IPS-NIHi7 (cell line): Measurements from ENCODE around the gene RNF10.
"Not testable (repeated sequence)": the region's sequence is repeated elsewhere in the genome, so short reads cannot be mapped to it uniquely, and the experiment has no call there.

Experiments used
- DNase-seq: peaks from one replicate; pipeline ENCODE4 v3.0.0; 2012; ENCODE audit warnings: mixed read lengths; ENCODE audit errors: extremely low spot score

Gene RNF10

GRCh38 chr12:120579179-120579578 is 45.0 kb downstream of the RNF10 start:
- DNase-seq: no peak

GRCh38 chr12:120580787-120581723 is 46.9 kb downstream of the RNF10 start, which contains the start of gene POP5:
Gene POP5, minus strand, starts transcription at chr12:120581402. Its CDS starts 40 bp downstream, at chr12:120581362.
- DNase-seq: peak; percentile 94

DNA sequence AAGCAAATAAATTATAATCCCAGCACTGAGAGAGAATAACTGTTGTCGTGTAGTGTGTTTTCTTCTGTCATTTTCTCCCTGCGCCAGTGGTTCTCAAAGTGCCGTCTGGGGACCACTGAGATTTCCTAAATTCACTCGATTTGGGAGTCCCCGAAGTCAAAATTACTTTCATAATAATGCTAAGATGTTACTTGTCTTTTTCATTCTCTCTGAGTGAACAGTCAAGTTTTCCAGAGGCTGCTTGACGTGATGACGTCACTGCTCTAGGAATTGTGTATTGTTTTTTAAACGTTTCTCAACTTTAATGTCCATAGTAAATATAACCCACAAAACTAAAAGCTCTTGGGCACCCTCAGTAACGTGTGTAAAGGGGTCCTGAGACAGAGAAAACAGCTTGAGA is 47.8 kb downstream of the RNF10 start:
- no peak for DNase-seq

- DNase-seq: peak; percentile 74
These were observed 49.4 kb downstream of the RNF10 start for GRCh38 chr12:120583478-120584030.

- peak; percentile 45 for DNase-seq
These were observed 50.4 kb downstream of the RNF10 start for GRCh38 chr12:120584343-120585149.

DNA sequence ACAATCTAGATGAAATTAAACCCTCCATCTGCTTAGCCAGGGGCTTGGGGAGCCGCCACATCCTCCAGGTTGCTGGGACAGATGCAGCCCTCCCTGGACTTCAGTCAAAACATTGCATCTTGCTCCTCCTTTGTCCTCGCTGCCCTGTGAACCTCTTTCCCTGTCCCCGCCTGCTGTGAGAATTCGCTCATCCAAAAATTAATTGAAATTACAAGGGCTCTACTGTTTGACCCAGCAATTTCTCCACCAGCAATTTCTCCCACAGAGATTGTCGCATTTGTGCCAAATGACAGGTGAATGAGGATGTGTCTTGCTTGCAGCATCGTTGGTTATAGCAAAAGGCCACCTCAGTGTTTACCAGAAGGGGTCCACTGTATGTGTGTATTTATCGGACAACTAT is 52.0 kb downstream of the RNF10 start:
- DNase-seq: no peak

DNA sequence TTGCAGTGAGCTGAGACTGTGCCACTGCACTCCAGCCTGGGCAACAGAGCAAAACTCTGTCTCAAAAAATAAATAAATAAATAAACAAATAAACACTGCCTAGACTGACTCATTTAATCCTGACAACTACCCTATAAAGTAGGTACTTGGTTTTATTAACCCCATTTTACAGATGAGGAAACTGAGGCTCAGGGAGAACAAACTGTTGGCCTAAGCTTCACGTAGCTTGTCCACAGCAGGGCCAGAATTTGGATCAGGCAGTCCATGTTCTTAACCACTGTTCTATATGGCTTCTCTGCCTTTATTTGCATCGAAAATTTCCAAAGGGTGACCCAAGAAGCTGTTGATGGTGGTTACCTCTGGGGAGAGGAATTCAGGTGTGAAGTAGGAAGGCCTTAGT is 52.7 kb downstream of the RNF10 start:
- no peak for DNase-seq

DNA sequence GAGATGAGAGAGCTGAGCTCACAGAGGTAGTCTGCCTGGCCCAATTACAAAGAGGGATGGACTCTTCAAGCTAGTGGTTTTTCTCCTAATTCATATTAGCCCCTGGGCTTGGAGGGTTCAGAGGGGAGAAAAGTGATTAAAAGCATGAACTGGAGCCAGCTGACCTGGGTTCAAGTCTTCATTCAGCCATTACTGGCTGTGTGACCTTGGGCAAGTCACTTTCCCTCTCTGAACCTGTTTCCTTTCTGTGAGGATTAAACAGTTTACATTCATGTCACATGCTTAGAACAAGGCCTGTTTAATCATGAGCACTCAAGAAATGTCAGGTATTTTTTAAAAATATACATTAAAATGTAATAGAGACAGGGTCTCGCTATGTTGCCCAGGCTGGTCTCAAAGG is 54.2 kb downstream of the RNF10 start:
- DNase-seq: no peak

DNA sequence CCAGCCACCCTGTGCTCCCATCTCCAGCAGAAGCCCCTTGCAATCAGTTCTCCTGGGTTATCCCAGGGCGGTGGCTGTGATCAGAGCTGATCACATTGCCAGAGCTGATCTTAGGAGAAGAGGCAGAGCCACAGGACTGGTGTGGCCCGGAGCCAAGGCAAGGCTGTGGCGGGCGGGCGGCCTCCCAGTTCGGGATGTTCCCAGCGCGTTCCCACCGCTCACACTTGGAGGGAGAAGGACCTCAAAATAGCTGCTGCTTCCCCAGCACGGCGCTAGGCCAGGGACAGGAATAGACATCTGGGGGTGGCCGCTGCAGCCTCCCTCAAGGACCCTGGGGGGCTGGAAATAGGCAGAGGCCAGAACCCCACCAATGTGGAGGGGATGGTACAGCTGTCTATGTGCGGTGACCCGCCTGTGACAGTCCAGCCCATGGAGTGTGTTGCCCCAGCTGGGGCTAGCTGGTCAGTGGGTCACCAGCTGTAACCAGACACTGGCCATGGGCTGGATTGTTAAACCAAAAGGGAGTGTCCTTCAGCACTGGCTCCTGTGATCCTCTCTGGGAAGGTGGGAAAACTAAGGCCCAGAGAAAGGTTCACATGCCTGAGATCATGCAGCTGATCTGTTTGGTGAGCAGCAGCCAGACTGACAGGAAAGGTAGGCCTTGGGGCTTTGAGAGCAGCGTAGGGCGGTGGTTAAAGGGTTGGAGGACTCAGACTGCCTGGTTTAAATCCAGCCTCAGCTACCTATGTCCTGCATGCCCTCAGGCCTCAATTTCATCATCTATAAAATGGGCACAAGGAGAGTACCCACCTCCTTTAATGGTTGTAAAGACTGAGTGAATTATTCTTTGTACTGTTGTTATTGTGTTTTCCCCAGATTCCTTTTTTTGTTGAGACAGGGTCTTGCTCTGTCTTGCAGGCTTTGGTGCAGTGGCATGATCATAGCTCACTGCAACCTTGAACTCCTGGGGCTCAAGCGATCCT is 55.1 kb downstream of the RNF10 start:
- no peak for DNase-seq

- no peak for DNase-seq
These were observed 56.7 kb downstream of the RNF10 start for GRCh38 chr12:120590741-120591407.

DNA sequence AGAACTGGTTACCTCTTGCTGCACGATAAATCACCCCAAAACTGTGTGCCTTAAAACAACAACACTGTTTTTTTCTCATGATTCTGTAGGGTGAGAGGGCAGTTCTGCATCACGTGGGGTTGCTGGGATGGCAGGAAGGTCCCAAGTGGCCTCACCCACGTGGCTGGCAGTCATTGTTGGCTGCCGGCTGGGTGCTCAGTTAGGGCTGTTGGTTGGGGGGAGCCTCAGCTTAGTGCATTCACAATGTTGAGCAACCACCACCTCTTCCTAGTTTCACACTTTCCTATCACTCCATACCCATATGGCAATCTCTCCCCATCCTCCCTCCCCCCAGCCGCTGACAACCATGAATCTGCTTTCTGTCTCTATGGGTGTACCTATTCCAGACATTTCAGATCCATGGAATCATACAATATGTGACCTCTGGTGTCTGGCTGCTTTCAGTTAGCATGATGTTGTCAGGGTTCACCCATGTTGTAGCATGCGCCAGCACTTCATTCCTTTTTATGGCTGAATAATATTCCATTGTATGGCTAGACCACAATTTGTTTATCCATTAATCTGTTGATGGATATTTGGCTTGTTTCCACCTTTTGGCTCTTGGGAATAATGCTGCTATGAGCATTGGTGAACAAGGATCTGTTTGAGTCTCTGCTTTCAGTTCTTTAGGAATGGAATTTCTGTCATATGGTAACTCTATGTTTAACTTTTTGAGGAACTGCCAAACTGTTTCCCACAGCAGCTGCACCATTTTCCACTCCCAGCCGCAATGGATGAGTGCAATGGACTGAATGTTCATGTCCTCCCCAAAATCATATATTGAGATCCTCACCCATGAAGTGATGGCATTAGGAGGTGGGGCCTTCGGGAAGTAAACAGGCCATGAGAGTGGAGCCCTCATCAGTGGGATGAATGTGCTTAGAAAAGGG is 58.2 kb downstream of the RNF10 start:
- no peak for DNase-seq

DNA sequence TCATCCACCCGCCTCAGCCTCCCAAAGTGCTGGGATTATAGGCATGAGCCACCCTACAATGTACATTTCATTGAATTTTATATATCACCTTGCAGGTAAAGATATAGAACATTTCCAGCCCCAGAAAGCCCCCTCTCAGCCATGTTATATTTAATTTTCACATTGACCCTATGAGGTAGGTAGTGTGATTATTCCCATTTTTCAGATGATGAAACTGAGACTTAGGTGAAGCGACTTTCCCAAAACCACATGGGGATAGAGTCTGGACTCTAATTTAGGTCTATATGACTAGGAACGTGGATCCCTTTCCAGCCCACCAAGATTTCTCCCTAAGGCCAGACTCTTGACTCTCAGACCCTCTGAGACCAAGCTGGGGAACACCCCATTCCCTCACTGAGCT is 62.7 kb downstream of the RNF10 start:
- no peak for DNase-seq

GRCh38 chr12:120597861-120598260 is 63.7 kb downstream of the RNF10 start:
- no peak for DNase-seq

- DNase-seq: peak; percentile 42
These were observed 64.7 kb downstream of the RNF10 start for GRCh38 chr12:120598674-120599463.

- no peak for DNase-seq
These were observed 65.8 kb downstream of the RNF10 start for GRCh38 chr12:120599672-120600552.

GRCh38 chr12:120602416-120602815 is 68.3 kb downstream of the RNF10 start:
- not testable (repeated sequence) for DNase-seq

DNA sequence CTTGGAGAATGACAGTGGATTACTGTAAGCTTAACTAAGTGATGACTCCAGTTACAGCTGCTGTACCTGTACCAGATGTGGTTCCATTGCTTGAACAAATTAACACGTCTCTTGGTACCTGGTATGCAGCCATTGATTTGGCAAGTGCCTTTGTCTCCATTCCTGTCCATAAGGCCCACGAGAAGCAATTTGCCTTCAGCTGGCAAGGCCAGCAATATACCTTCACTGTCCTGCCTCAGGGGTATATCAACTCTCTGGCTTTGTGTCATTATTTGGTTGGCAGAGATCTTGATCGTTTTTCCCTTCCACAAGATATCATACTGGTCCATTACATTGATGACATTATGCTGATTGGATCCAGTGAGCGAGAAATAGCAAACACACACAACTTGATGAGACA is 76.4 kb downstream of the RNF10 start:
- no peak for DNase-seq

DNA sequence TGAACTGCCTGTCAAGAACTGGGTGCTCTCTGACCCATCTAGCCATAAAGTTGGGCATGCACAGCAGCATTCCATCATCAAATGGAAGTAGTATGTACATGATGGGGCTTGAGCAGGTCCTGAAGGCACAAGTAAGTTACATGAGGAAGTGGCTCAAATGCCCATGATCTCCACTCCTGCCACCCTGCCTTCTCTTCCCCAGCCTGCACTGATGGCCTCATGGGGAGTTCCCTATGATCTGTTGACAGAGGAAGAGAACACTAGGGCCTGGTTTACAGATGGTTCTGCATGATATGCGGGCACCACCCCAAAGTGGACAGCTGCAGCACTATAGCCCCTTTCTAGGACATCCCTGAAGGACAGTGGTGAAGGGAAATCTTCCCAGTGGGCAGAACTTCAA is 77.4 kb downstream of the RNF10 start:
- not testable (repeated sequence) for DNase-seq
